Skin of body (tissue), 2 donors: Measurements from ENCODE around the gene GNRHR. TPM values are rescaled to one million over a fixed set of nuclear protein-coding genes. Genes with fewer than 3 reads are reported as not detected.
"Not testable (repeated sequence)": the region's sequence is repeated elsewhere in the genome, so short reads cannot be mapped to it uniquely, and the experiment has no call there.

Source experiments
- DNase-seq: peaks from one replicate; lab custom pipeline; 2025; lab: John Stamatoyannopoulos, UW
- total RNA-seq: library from RNA; depleted of rRNA; stranded (reverse); fragments of >200 nt; gene quantifications from one replicate; pipeline ENCODE4 v1.2.3, GENCODE V29; 2014

GNRHR gene
- total RNA-seq, 1 donor from 2014 or later: not detected

- no peak for DNase-seq
Observed at GRCh38 chr4:67727124-67727850, 26.9 kb downstream of the GNRHR start.

GRCh38 chr4:67725981-67726380 lies 28.2 kb downstream of the GNRHR start:
- no peak for DNase-seq

DNA sequence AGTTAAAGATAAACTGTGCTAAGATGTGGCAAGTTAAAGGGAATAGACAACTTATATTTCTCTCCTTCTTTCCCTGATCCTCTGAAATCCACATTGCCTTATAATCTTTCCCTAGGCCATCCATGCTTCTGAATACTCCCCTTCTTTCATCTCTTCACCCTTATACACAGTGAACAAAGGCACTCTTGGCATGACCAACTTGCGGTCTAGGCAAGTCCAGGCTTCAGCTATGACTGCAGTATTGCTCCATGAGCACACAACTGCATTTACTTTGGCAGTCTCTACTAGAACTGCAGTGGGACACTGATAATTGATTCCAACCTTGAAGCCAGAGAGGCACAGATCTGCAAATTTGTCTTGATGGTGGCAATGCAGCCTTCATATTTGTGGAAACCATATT lies 29.1 kb downstream of the GNRHR start:
- DNase-seq: no peak

- DNase-seq: no peak
Observed at GRCh38 chr4:67723949-67724348, 30.2 kb downstream of the GNRHR start.

GRCh38 chr4:67723341-67723740 lies 30.8 kb downstream of the GNRHR start:
- DNase-seq: no peak

- no peak for DNase-seq
Observed at GRCh38 chr4:67721770-67722597, 32.2 kb downstream of the GNRHR start.

DNA sequence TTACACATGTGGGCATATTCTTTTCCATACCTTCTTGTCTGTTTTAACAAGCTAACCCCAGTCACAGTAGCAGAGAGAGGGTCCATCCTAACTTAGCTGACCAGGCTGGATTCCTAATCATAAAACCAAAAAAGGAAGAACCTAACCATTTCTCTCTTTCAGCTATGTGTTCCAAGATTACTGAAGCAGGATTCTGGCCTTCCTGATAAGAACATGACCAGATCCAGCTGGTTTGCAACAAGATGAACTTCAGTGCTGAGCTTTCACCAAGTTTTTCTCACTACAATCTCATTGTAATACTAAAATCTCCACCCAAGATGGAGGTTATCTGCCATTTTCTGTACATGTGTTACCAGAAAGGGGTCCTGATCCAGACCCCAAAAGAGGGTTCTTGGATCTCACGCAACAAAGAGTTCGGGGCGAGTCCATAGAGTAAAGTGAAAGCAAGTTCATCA lies 32.8 kb downstream of the GNRHR start:
- no peak for DNase-seq

- DNase-seq: no peak
Observed at GRCh38 chr4:67719953-67720617, 34.1 kb downstream of the GNRHR start.

DNA sequence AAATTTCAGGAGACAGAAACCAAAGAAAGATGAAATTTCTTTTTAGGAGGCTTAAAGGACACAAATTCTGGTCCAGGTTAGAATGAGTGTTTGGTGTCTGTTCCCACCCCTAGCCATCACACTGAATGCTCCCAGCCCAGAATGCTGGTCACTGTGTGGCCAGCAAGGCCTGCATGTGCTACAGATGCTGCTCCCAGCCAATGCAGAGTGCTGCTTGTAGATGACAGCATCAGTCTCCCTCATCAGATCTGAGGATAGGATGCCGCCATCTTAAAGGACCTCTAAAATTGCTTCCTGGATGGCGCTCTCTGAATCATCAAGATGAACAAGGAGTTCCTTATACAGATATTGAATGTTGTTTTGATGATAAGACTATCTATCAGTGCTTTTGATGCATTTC lies 35.3 kb downstream of the GNRHR start:
- DNase-seq: no peak

DNA sequence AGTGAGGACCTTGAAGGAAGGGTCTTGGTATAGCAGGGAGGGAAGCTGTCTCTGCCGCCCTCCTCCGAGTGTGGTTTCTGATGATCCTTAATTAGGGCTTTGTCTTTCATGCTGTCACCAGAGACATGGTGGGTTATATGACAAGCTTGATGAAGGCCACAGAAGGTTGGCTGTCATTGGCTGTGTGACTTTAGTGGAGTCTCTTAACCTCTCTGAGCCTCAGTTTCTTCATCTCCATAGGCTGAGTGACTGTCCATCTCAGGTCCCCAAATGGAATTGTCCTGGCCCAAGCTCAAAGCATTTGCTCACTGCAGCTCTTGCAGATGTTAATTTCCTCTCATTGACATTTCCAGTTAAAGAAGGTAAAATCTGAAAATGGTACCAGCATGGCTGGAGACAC lies 36.6 kb downstream of the GNRHR start:
- DNase-seq: no peak

DNA sequence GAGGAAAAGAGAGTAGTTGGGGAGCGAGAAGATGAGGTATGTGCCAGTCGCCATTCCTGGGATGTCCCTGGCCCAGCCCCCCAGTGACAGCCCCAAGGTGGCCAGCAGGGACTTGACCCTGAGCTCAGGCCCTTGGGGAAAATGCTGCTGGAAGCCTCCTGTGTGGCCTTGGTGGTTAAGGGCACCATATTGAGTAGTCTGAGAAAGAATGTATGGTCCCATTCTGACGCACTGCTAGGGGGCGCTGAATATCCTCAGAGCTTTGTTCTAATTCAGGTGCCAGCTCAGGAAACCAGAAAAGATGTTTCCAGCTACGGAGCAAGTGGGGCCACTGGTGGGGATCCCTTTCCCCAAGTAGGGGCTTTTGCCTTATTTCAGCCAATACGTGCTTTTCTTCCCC lies 39.2 kb downstream of the GNRHR start:
- no peak for DNase-seq

DNA sequence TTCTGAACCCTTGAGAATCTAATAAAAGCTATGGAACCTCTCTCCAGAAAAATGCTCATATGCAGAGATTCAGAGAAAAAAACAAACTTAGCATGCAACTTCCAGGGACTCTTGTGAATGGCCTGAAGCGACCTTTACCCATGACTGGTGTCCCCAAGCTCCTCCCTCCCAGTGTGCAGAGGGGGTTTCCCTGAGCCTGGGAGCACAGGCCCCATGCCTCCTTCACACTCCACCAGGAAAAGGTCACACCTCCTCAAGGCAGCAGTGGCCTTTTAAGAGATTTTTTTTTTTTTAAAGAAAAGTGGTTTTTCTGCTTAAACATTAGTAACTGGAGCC lies 40.0 kb downstream of the GNRHR start:
- no peak for DNase-seq

- DNase-seq: no peak
Observed at GRCh38 chr4:67713529-67714247, 40.5 kb downstream of the GNRHR start.

GRCh38 chr4:67712650-67713528 lies 41.3 kb downstream of the GNRHR start:
- no peak for DNase-seq

DNA sequence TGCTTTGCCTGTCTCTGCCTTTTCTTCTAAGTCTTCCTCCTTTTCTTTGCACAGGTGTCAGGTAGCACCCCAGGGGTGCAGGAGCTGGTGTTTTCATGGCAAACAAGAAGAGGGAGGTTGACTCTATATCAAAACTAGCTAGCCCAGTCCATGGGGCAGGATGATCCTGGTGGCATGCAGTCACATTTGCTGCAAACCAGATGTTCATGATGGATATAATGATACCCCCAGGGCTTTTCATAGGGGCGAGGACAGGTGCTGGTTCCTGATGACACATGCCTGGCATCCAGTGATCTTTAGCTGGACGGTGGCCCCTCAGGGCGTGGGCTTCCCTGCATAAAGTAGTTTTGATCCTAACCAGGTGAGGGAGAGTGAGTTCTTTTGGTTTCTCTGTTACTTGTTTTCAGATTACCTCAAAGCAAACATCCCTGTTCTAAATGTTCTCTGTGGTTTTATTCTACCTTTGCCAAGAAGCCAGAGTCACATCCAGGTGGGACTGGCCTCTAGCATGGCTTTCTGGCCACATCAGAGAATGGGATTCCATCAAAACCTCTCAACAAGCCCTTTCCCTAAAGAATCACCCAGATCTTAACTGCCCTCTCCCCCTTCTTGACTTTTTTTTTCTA lies 42.1 kb downstream of the GNRHR start:
- no peak for DNase-seq

DNA sequence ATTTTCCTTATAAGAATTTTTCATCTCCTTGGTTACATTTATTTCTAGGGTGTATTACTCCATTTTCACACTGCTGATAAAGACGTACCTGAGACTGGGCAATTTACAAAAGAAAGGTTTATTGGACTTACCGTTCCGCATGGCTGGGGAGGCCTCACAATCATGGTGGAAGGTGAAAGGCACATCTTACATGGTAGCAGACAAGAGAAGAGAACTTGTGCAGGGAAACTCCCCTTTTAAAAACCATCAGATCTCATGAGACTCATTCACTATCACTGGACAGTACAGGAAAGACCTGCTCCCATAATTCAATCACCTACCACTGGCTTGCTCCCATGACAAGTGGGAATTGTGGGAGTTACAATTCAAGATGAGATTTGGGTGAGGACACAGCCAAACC lies 47.5 kb downstream of the GNRHR start:
- not testable (repeated sequence) for DNase-seq

DNA sequence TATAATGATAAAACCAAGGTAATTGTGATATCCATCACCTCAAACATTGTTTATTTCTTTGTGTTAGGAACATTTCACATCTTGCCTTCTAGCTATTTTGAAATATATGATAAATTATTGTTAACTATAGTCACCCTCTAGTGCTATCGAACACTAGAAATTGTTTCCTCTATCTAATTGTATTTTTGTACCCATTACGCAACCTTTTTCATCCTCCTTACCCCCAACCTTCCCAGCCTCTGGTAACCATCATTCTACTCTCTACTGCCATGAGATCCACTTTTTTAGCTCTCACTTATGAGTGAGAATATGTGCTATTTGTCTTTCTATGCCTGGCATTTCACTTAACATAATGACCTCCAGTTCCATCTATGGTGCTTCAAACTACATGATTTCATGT lies 49.3 kb downstream of the GNRHR start:
- no peak for DNase-seq

DNA sequence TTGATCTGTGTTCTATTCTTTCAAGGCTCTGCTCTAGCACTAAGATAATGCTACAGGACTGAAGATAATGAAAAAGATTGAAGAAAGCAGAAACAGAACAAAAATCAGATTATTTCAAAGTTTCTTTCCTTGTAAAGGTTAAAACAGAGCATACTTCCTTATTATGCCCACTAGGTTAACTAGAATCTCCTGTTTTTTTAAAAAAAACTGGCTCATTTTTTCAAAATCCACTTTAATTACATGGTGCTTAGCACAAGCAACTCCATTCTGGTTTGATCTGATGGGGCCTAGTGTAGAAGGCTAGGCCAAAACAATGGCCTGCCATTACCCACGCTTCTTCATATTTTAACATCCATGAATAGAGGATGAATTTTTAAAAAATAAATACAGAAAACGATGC lies 52.0 kb downstream of the GNRHR start:
- DNase-seq: no peak

DNA sequence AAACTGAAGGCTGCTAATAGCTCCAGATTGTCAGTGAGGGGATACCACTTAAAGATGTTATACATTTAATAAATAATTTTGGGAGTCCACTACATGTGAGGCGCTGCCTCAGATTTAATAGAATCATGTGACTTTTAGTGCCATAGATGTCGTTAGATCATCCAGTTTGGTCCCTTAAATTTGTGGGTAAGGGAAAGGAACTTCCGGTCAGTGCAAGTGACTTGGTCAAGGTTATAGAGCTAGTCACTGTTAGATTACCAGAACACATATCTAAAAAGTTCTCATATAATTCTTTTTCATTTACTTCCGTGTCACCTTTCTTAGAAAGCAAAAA lies 52.7 kb downstream of the GNRHR start:
- peak; percentile 48 for DNase-seq

GRCh38 chr4:67700738-67701516 lies 53.3 kb downstream of the GNRHR start, which contains the start of gene UBA6:
Gene UBA6, minus strand, starts transcription at chr4:67701155. Its CDS starts 36 bp downstream, at chr4:67701119.
- DNase-seq: peak; percentile 96
